K562 (cell line): ENCODE results near the gene MLC1.

Experiments used
- GTF2F1 ChIP-seq: IDR thresholded peaks from 2 replicates; pipeline ENCODE4 v1.6.1; 2011; ENCODE audit warnings: low read depth, low read length, improper control_type of control experiment
- NFE2L1 ChIP-seq: fragments of 450-650 bp; IDR thresholded peaks from 2 replicates; pipeline ENCODE4 v1.6.1; 2016; ENCODE audit warnings: missing genetic modification characterization, low read depth, mild to moderate bottlenecking, missing compliant biosample characterization, moderate library complexity, borderline replicate concordance
- SMAD1 ChIP-seq: fragments of 150-350 bp; IDR thresholded peaks from 2 replicates; pipeline ENCODE4 v1.6.1; 2014; ENCODE audit warnings: low read length, low read depth; ENCODE audit not compliant: partially characterized antibody
- TF ChIP-seq, protein P1 (sequence below): fragments of 200-800 bp; sonication (Bioruptor generic); IDR thresholded peaks from 2 replicates; pipeline ENCODE4 v1.6.1; 2017; ENCODE audit warnings: missing genetic modification characterization, missing compliant biosample characterization

DNA sequence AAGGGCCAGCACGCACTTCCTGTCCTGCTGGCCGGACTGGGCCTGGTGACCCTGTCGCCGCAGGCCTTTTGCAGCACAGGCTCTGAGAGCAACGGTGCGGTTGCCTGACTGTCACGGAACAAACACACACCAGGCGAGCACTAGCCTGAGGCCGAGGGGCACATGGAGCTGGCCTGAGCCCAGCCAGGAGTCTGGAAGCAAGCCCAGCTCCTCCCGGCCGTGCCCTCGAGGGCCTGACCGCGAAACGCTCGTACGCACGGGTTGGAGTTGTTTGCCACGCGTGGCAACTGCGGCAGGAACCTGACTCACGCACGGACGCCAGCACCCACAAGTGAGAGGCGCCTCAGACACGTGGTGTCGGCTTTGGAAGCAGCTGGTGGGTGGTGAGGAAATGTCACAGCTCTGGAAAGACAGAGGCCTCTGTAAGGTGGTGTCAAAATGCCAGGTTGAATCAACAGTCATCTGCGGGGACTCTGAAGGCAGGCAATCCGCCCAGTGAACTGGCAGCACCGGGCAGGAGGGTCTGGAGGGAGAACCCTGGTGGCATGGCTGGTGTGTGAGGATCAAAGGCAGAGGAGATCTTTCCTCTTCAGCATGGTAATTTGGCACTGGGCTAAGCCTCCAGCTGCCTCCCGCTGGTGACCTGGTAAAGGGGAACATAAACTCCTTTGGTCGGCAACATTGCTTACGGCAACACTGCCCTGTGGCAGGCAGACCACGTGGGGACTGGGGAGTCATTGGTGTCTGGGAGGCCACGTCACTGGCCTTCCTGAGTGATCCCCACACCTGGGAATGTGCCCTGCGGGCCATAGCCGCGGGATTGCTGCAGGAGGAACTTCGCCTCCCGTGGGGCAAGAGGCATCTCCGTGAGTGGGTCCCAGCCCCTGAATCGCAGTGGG is 57.3 kb downstream of the MLC1 start:
- TF ChIP-seq NFE2L1 (tag): no peak
- TF ChIP-seq, protein P1, sequence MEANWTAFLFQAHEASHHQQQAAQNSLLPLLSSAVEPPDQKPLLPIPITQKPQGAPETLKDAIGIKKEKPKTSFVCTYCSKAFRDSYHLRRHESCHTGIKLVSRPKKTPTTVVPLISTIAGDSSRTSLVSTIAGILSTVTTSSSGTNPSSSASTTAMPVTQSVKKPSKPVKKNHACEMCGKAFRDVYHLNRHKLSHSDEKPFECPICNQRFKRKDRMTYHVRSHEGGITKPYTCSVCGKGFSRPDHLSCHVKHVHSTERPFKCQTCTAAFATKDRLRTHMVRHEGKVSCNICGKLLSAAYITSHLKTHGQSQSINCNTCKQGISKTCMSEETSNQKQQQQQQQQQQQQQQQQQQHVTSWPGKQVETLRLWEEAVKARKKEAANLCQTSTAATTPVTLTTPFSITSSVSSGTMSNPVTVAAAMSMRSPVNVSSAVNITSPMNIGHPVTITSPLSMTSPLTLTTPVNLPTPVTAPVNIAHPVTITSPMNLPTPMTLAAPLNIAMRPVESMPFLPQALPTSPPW (CRISPR knock-in tag): no peak
- TF ChIP-seq SMAD1: no peak
- no peak for TF ChIP-seq GTF2F1
